ENCODE results near the gene ICAM1.

- TF ChIP-seq, protein P1, sequence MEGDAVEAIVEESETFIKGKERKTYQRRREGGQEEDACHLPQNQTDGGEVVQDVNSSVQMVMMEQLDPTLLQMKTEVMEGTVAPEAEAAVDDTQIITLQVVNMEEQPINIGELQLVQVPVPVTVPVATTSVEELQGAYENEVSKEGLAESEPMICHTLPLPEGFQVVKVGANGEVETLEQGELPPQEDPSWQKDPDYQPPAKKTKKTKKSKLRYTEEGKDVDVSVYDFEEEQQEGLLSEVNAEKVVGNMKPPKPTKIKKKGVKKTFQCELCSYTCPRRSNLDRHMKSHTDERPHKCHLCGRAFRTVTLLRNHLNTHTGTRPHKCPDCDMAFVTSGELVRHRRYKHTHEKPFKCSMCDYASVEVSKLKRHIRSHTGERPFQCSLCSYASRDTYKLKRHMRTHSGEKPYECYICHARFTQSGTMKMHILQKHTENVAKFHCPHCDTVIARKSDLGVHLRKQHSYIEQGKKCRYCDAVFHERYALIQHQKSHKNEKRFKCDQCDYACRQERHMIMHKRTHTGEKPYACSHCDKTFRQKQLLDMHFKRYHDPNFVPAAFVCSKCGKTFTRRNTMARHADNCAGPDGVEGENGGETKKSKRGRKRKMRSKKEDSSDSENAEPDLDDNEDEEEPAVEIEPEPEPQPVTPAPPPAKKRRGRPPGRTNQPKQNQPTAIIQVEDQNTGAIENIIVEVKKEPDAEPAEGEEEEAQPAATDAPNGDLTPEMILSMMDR (IDR thresholded peaks at IDR 0.05): no peak
- TF ChIP-seq POLR2A (IDR thresholded peaks at IDR 0.05): no peak
Observed at GRCh38 chr19:10255358-10255757, 15.6 kb upstream of the ICAM1 start.

Measured in body of pancreas (tissue), 4 donors.